ENCODE measurements around the gene DRD3.

The DRD3 gene

DNA sequence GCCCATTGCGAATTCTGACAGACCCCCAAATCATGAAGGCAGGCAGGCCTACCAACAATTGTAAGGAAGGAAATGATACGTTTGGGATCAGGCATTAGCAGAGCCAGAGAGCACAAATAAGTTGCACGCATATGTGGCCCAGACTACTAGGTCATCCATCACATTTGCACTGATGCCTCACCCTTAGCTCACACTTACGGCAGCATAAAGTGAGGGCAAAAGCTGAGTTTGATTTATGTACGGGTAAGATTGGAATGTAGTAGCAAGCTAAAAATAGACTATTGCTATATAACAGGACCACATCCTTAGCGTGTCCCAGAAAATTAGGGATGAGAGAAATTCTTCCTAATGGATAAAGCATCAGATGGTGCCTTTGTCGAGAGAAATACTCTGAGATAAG, 63.7 kb downstream of the DRD3 start:
- no peak for DNase-seq

DNA sequence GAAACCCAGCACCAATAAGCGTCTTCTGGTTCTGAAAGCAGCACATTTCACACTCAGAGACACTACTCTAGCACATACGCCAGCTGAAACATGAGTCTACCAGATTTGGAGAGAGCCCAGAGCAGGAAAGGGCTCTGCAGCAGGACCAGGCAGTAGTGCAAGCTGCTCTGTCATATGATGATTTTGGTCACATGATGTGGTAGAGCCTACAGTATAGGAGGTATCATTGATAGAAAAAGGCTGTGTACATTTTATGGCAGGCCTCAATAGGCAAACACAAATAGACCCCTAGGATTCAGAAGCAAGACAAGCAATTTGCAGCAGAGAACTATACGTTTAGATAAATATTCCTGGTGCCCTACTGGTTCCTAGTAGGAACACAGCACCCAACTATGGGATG, 64.1 kb downstream of the DRD3 start:
- DNase-seq: no peak

DNA sequence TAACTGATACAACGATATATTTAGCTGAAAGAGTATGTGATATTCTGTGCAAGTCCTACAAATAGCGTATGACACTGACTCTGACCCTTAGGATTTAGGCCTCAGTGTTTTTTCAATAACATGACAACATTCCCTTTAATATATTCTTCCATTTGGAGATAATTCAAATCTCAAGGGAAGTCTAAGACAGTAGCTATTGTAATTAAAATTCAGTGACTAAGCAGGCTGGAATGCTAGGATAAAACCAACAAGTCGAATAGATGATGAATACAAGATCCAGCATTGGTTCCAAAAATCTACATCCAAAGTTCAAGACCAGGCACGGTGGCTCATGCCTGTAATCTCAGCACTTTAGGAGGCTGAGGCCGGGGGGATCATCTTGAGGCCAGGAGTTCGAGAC, 66.2 kb downstream of the DRD3 start:
- no peak for DNase-seq

DNA sequence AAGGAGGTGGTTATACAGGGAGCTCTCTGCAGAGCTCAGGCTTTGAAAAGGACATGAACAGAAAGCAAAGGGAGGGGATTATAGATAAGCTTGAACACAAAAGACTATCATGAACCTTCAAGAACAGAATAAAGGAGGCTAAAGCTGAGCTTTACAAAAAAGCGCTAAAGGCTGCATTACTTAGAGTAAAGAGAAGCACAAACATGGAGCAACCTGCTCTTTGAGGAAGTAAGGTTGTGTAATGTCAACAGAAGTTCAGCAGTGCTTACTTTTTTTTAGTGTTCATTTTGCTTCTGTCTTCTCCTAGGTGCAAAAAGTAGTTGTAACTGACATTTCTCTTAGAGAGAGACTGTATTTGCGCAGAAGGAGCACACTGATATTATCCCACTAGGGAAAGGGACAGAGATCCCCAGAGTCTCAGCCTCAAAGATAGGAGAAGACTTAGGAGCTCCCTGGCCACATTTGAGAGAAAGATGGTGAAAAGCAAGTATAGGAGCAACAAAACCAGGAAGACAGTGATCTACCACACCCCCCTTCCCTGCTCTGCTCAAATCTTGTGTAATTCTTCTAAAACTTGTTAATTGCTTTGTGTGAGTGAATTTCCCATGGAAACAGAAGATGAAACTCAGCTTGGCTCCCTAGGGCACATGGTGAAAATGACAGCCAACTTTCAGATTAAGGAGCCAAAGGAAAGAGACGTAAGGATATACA, 67.6 kb downstream of the DRD3 start:
- no peak for DNase-seq

GRCh38 chr3:114110439-114110838, 68.4 kb downstream of the DRD3 start:
- no peak for DNase-seq

DNA sequence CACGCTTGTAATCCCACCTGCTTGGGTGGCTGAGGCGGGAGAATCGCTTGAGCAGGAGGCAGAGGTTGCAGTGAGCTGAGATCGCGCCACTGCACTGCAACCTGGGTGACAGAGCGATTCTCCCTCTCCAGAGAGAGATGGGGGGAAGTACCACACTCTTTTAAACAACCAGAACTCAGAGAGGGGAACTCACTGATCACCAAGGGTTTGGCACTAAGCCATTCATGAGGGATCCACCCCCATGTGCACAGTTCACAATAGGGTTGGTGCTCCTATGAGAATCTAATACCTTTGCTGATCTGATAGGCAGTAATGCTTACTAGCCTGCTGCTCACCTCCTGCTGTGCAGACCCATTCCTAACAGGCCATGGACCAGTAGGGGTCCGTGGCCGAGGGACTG, 70.7 kb downstream of the DRD3 start:
- DNase-seq: no peak

GRCh38 chr3:114104414-114104813, 74.4 kb downstream of the DRD3 start:
- DNase-seq: no peak

DNA sequence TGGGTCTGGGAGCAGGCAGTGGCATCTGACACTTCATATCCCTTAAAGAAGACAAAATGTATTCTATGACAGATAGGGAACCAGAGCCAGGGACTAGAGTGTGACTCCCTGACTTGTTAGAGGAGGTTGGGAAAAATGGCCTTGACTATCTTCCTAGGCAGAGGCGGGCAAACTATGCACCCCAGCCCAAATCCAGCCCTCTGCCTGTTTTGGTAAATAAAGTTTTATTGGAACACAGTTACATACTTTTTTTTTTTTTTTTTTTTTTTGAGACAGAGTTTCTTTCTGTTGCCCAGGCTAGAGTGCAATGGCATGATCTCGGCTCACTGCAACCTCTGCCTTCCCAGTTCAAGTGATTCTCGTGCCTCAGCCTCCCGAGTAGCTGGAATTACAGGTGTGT, 75.0 kb downstream of the DRD3 start:
- DNase-seq: no peak

DNA sequence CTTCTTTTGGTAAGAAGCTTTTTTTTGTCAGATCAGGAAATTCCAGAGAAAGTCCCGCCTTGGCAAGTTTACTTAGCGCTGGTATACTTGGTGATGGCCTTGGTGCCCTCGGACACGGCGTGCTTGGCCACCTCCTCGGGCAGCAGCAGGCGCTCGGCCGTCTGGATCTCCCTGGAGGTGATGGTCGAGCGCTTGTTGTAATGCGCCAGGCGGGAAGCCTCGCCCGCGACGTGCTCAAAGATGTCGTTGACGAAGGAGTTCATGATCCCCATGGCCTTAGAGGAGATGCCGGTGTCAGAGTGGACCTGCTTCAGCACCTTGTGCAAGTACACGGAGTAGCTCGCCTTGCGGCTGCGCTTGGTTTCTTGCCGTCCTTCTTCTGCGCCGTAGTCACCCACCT, 75.7 kb downstream of the DRD3 start:
- no peak for DNase-seq

DNA sequence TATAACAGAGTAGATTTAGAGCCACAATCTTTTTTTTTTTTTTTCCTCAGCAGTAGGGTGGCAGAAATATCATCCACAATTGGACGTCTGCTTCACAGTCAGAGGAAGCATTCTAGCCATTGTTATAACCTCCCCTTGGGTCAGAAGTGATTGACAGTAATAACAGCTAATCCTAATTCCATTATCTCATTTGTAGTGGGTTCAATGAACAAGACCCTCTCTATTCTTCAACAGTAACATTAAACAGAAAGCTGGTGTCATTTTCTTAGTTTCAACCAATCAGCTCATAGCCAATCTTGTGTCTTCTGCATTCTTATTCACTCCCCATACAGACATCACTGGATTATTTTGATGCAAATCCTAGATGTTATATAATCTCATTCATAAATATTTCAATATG, 77.8 kb downstream of the DRD3 start:
- DNase-seq: no peak

DNA sequence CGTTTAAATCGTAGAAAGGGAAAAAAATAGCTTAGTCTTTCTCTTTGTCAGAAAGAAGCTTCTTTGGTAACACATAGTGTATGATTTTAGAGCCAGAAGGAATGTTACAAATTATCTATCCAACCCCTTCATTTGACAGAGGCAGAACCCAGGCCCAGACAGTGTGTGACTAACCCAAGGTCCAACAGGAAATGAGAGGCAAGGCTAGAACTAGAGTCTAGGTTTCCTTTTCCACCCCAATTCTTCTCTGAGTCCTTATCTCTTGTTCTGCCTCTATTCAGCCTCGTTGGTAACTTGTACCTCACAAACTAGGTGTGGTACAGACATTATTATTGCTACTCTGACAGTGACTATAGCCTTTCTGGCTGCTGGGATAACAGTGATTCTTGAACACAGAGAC, 83.1 kb downstream of the DRD3 start:
- no peak for DNase-seq

- no peak for DNase-seq
These were observed 85.3 kb downstream of the DRD3 start for GRCh38 chr3:114093596-114093995.

- DNase-seq: no peak
These were observed 85.9 kb downstream of the DRD3 start for GRCh38 chr3:114093016-114093380.

DNA sequence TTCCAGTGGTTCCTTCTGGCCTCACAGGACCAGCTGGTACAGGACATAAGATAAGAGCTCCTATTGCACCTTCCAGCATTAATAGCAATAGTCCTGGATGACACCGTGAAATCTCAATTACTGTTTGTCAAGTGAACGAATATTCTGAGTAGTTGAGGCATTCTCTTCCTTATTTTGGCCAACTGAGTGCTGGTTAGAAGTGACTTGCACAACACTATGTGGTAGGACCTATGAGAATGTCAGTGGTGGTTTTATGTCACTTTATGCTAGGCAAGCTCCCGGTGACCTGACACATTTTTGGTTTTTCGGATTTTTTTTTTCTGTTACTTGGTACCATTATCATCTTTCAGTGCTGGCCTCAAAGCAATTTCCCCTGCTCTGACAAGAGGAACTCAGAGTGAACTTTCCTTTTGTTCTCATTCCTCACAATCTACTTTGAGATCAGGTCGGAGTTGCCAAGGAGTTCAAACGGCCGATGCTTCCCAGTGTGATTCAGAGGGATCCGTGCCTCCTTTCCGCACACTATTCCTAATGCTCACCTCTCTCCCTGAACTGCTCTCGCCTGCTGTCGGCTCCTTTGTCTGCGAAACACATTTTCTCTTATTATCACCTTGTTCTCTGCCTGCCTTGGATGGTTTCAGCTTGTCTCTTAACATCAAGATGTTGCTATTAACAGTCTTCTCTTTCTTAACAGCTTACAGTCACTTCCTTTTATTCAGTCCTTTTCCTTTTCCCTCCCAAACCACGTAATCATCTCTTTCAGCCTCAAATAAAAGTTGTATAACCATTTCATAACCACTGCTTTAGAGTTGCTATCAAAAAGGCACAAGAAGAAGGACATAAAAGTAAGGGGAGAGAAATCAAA, 86.5 kb downstream of the DRD3 start:
- no peak for DNase-seq

GRCh38 chr3:114089675-114090074, 89.2 kb downstream of the DRD3 start:
- DNase-seq: no peak

DNA sequence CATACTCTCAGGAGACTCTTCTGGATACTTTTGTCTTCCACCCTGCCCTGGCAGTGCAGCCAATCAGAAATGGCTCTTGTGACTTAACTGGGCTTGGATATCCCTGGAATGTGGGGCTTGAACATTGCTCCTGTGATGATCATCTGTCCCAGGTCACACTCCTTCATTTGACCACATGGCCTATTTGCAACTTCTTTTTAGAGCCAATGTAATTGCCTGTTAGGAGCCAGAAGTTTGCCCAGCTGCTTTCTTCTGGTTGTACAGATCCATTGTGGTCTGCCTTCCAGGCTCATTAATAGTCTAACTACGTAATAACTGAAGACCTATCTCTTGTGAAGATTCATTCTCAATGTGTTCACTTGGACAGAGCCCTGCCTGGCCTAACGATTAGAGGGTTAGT, 92.5 kb downstream of the DRD3 start:
- DNase-seq: no peak

DNA sequence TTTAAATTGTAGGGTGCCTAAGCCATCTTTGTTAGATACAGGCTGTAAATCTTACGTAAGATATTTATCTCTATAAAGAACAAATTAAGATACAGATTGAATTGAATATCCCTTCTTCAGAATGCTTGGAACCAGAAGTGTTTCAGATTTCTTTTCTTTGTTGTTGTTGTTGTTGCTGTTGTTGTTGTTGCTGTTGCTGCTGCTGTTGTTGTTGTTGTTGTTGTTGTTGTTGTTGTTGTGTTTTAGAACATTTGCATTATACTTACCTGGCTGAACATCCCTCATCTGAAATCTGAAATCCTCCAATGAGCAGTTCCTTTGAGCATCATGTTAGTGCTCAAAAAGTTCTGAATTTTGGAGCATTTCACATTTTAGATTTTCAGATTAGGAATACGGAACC, 95.7 kb downstream of the DRD3 start:
- DNase-seq: no peak

GRCh38 chr3:114081037-114081436, 97.8 kb downstream of the DRD3 start:
- DNase-seq: no peak

- DNase-seq: no peak
These were observed 98.7 kb downstream of the DRD3 start for GRCh38 chr3:114080201-114080600.

GRCh38 chr3:114079761-114080160, 99.1 kb downstream of the DRD3 start:
- no peak for DNase-seq

DNA sequence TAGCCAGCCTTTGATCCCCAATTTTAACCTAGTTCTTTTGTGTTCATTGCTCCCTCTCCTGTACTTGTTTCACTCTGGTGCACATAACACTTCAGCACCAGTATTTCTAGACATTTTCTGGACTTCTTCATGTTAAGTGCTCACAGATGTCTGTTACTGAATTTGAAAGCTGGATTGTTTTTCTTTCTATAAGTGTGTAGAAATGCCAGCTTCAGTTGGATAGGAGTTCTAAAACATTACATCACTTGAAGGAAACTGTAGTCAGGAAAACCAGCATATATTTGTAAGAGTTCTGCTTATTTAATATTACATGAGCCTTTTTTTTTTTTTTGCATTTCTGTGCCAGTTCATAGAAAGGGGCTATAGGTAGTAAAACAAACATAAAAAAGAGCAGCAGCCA, 100.7 kb downstream of the DRD3 start:
- DNase-seq: no peak

Data from right forelimb (tissue), 1 donor.